OCI-LY7 (cell line): ENCODE data around the gene SLC25A42.

Experiments
- EZH2phosphoT487 ChIP-seq: fragments of 200-600 bp; sonication (generic); IDR thresholded peaks from 2 replicates; pipeline ENCODE4 v1.6.1; 2018; ENCODE audit warnings: low read depth, borderline replicate concordance, mild to moderate bottlenecking, mixed run types, antibody characterized with exemption, low read length, moderate library complexity, mixed read lengths
- TF ChIP-seq, protein P1 (sequence below): fragments of 200-600 bp; sonication (generic); conservative IDR thresholded peaks from 2 replicates; pipeline ENCODE4 v1.5.1; 2014; ENCODE audit warnings: mild to moderate bottlenecking, antibody characterized with exemption, low read length, moderate library complexity, mixed read lengths

DNA sequence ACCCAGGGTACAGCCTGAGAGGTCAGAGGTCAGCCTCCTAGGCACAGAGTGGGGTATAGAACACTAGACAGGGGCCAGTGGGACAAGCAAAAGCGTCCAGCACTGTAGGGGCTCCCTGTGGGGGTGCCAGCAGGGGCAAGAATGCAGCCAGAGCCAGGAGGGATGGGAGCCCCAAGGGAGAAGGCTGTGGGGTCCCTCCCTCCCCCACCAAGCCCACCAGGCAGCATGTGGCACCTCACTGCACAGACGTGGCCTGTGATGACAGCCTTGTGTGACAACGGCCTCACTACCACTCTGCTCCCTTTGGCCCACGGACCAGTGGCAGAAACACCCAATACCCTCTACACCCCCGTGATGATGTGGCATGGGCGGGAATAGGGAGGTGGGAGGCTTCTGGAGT is 20.3 kb upstream of the SLC25A42 start:
- TF ChIP-seq, protein P1, sequence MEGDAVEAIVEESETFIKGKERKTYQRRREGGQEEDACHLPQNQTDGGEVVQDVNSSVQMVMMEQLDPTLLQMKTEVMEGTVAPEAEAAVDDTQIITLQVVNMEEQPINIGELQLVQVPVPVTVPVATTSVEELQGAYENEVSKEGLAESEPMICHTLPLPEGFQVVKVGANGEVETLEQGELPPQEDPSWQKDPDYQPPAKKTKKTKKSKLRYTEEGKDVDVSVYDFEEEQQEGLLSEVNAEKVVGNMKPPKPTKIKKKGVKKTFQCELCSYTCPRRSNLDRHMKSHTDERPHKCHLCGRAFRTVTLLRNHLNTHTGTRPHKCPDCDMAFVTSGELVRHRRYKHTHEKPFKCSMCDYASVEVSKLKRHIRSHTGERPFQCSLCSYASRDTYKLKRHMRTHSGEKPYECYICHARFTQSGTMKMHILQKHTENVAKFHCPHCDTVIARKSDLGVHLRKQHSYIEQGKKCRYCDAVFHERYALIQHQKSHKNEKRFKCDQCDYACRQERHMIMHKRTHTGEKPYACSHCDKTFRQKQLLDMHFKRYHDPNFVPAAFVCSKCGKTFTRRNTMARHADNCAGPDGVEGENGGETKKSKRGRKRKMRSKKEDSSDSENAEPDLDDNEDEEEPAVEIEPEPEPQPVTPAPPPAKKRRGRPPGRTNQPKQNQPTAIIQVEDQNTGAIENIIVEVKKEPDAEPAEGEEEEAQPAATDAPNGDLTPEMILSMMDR, result no peak
- TF ChIP-seq EZH2phosphoT487, result no peak
